Uterus (tissue), 2 donors: ENCODE results near the gene LMBR1L.

Experiments used
- POLR2A ChIP-seq, 2 donors: fragments of 450-650 bp; IDR thresholded peaks; one replicate each; pipeline ENCODE4 v1.6.1; 2016; ENCODE audit warnings: antibody characterized with exemption in 2 of 2, mild to moderate bottlenecking in 1 of 2, moderate library complexity in 1 of 2
- TF ChIP-seq, protein P1 (sequence below), 4 experiments: fragments of 200-600 bp in 2 of 4; fragments of 450-650 bp in 2 of 4; sonication (generic) in 2 of 4; IDR thresholded peaks; one replicate each; pipeline ENCODE4 v1.5.1; 2016 to 2019; ENCODE audit warnings: antibody characterized with exemption in 4 of 4, mild to moderate bottlenecking in 2 of 4, moderate library complexity in 1 of 4

DNA sequence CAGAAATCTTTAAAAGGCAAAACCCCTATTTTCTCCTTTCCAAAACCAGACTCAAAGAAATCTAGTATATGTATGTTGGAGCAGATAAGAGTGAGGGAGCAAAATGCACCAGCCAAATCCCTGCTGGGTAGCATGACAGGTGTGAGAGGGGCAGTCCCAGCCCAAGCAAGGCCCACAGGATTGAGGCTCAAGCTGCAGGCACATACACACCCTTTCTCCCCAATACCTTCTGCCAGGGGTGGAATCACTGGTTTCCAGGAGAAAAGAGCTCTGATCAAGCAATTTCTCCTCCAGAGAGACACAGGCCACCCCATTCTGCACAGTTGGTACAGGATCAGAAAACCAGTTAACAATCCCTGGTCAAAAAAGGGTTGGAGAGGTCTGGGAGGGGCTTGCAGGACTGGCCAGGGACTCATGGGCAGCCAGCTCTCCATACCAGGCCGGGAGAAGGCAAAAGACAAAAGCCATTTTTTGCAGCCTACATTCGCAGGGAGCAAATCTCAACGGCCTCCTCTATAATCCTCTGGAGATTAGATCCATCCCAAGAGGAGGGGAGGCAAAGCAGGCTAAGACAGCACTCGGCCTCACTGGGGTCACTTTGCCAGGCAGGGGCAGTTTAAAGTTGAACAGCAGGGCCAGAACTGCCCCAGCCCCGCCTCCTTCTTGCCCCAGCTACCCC is 52.1 kb downstream of the LMBR1L start:
- TF ChIP-seq, protein P1, sequence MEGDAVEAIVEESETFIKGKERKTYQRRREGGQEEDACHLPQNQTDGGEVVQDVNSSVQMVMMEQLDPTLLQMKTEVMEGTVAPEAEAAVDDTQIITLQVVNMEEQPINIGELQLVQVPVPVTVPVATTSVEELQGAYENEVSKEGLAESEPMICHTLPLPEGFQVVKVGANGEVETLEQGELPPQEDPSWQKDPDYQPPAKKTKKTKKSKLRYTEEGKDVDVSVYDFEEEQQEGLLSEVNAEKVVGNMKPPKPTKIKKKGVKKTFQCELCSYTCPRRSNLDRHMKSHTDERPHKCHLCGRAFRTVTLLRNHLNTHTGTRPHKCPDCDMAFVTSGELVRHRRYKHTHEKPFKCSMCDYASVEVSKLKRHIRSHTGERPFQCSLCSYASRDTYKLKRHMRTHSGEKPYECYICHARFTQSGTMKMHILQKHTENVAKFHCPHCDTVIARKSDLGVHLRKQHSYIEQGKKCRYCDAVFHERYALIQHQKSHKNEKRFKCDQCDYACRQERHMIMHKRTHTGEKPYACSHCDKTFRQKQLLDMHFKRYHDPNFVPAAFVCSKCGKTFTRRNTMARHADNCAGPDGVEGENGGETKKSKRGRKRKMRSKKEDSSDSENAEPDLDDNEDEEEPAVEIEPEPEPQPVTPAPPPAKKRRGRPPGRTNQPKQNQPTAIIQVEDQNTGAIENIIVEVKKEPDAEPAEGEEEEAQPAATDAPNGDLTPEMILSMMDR (IDR thresholded peaks at IDR 0.05): no peak
- TF ChIP-seq POLR2A (IDR thresholded peaks at IDR 0.05): no peak
